ENCODE results near the gene IRF5.

Gene IRF5

DNA sequence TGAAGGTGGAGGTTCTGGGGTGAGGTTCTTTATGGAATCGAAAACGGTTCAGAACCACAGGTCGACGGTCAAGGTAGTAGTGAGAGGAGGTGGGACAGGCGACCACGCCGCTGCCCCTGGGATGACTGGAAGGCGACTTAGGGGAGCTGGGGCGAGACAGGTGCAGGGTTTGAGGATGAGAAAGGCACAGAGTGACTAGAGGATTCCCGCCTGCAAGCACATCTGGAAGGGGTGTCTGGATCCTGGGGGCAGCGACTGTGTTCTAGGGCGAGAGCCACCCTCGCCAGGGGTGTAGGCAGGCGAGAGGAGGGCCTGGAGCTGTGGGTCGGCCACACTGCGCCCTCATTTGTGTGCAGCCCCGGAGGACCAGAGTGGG lies 468 bp upstream of the IRF5 start:
- DNase-seq (ENCODE audit: low read depth): no peak
- TF ChIP-seq, protein P1, sequence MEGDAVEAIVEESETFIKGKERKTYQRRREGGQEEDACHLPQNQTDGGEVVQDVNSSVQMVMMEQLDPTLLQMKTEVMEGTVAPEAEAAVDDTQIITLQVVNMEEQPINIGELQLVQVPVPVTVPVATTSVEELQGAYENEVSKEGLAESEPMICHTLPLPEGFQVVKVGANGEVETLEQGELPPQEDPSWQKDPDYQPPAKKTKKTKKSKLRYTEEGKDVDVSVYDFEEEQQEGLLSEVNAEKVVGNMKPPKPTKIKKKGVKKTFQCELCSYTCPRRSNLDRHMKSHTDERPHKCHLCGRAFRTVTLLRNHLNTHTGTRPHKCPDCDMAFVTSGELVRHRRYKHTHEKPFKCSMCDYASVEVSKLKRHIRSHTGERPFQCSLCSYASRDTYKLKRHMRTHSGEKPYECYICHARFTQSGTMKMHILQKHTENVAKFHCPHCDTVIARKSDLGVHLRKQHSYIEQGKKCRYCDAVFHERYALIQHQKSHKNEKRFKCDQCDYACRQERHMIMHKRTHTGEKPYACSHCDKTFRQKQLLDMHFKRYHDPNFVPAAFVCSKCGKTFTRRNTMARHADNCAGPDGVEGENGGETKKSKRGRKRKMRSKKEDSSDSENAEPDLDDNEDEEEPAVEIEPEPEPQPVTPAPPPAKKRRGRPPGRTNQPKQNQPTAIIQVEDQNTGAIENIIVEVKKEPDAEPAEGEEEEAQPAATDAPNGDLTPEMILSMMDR (IDR thresholded peaks at IDR 0.05; ENCODE audit: control insufficient read depth, extremely low read depth, insufficient read depth): no peak
- H3K4me3 ChIP-seq (ENCODE audit: low read depth, low read length): peak overlapping the region; percentile 74

DNA sequence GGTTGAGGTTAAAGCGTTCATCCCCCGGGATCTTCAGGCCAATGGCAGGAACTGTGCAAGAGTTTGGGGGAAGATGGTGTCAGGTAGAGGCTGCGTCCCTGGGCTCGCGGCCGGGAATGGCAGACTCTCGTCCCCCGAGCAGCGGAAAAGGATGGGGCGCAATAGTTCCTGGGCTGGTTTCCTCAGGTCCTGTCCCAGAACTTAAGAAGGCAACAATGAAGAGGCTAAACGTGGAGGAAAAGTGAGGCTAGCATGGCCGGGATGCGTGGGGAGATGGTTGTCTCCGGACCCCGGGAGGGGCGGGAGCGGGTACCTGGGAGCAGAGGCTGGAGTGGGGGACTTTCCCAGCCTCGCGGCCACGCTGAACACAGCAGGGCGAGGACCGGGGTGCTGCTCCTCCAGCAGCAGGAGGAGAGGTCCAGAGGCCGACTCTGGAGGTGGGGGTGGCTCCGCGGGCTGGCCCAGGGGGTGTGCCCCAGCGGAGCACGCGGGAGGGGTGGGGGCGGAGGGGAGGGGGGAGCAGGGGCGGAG lies 882 bp downstream of the IRF5 start:
- H3K4me3 ChIP-seq (ENCODE audit: low read depth, low read length): peak overlapping the region; percentile 74
- TF ChIP-seq, protein P1 (IDR thresholded peaks at IDR 0.05; ENCODE audit: control insufficient read depth, extremely low read depth, insufficient read depth): no peak
- no peak for DNase-seq (ENCODE audit: low read depth)

DNA sequence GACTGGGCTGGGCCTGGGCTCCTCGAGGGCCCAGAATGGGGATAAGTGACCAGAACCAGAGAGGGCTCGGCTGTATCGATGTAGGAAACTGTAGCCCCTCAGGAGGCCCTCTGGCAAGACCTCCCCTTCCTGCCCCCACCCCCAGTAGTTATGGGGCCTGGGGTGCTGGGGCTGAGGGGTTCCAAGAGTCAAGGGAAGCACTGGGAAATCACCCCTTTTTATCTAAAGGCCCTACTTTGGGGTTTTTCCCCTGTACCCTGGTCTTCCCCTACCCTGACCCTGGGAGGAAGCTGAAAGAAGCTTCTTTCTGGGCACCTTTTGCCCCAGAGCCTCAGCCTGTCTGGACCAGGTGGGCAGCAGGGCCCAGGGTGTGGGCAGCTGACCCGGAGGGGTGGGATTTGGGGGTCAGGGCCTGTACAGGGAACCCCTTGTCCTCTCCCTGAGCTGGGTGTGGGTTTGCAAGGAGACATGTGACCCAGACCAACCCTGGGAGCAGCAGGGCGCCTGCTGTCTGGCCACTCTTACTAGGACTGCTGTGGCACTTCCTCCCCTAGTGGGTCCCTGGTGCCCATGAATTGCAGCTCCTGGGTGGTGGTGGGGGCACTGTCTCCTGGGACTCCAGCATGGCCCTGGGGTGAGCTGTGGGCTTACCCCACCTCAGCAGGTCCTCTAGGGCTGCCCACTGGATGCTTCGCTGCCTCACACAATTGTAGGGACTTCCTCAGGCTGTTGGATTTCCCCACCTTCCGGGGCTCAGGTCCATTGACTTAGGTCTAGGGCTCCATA lies 1.5 kb downstream of the IRF5 start:
- no peak for DNase-seq (ENCODE audit: low read depth)
- peak overlapping the region; percentile 74 for H3K4me3 ChIP-seq (ENCODE audit: low read depth, low read length)
- TF ChIP-seq, protein P1 (IDR thresholded peaks at IDR 0.05; ENCODE audit: control insufficient read depth, extremely low read depth, insufficient read depth): no peak

DNA sequence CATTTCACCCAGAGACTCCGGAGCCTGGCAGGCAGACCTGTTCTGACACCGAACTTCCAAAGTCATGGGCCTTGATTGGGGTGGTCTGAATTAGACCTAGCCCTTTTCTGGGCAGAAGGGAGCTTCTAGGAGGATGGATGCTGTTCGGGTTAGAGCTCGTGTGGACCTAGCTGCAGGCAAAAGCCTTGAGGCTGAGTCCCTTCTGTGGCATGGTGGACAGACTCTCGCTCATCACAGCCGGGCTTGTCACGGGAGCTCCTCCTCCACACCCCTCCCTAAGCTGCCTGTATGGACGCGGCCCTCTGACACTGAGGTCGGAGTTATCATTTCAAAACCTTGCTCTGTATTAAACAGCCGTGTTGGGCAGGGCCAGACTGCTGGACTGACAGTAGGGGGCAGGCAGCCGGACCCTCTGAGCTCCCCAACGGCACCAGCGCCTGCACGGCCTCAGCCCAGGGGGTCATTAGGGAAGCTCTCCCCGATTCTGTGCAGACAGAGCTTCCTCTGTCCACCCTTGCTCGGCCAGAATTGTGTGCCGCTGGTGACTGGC lies 2.2 kb downstream of the IRF5 start:
- H3K4me3 ChIP-seq (ENCODE audit: low read depth, low read length): no peak overlapping the region

DNA sequence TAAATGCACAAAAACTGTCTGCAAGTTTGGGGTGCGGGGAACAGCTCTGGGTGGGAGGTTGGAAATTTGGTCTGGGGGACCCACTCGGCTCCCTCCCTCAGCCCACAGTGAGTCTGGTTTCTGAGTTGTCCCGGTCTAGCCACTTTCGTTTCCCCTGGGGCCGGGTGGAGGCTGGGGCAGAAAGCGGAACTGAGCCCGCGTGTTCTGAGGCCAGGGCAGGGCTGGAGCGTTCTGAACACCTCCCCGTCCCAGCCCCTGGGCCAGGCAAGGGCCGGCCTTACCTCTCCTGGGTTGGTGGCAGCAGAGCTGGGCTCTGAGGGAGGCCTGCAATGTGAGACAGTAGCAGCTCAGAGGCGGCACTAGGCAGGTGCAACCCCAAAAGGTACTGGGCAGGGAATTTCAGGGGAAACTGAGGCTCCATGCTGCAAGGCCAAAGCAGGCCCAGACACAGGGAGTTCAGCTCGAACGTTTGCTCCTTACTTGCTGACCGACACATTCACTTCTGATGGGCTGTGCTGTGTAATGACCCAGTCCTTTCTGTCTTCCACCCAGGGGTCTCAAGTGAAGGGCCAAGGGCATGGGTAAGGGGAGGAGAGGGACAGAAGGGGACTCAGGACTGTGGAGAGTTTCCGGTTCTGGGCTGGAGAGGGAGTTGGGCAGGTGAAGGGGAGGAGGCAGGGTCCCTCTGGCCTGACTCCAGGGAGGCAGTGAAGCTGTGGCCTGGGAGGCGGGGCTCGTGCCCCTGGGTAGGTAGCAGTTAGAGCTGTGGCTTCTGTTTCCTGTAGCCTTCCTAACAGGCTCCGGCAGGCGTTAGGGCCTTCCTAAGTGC lies 3.0 kb downstream of the IRF5 start:
- TF ChIP-seq, protein P1 (IDR thresholded peaks at IDR 0.05; ENCODE audit: control insufficient read depth, extremely low read depth, insufficient read depth): no peak
- DNase-seq (ENCODE audit: low read depth): no peak

More for the DNA sequence above, 2.2 kb downstream of the IRF5 start:
- no peak for DNase-seq (ENCODE audit: low read depth)
- TF ChIP-seq, protein P1 (IDR thresholded peaks at IDR 0.05; ENCODE audit: control insufficient read depth, extremely low read depth, insufficient read depth): no peak

DNA sequence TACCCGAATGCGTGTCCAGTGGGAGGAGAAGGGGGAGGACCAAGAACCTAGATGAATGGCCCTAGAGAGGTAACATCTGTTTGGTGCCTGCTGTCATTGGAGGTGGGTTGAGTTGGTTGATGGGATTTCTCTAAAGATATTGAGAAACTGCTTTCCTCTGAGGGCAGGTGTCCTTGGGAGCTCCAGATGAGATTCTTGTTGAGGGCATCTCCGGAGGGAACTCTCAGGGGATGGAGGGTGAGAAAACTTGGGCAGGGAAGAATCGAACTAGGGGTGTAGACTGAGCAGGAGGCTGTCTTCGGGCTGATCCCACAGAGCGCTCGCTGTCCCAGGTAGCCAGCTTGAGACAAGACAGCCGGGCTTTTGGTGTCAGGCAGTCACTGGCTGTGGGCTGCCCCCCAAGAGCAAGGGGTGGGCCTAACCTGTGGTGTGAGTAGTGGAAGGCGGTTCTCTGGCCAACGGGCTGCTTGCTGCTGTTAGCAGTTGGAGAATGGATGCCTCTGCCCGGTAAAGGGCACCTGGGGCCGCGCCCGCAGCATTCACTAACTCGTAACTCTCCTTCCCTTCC lies 3.7 kb downstream of the IRF5 start:
- no peak overlapping the region for H3K4me3 ChIP-seq (ENCODE audit: low read depth, low read length)
- DNase-seq (ENCODE audit: low read depth): no peak
- TF ChIP-seq, protein P1 (IDR thresholded peaks at IDR 0.05; ENCODE audit: control insufficient read depth, extremely low read depth, insufficient read depth): no peak

More for the DNA sequence above, 3.0 kb downstream of the IRF5 start:
- no peak overlapping the region for H3K4me3 ChIP-seq (ENCODE audit: low read depth, low read length)
